ENCODE measurements around the gene SORCS2.

Gene SORCS2

DNA sequence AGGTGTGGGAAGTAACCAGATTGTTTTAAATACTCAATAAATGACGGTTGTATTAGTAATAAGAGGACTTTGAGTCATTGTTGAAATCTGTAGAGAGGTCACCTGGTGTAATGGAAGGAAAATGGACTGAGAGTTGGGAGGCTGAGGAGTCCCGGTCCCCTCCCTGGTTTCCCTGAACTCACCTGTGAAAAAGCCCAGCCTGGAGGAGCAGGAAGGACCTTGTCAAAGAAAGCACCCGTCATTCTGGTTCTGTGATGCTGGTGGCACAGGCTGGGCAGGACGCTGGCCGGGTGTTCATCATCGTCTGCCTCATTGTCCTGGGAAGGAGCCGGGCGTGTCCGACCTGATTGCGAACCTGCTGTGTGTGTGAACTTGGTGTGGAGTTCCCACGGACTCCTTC is 70.8 kb downstream of the SORCS2 start:
- ChIA-PET CTCF (no interaction called here), POLR2A (no interaction called here)
- peaks cover 0 to 32% (median 13%) of the 10 kb centered on the region in 5 experiments for H3K27me3 ChIP-seq (replicated peaks in 2 of 5; ENCODE audit: control insufficient read depth in 4 of 5, insufficient read depth in 5 of 5, low read length in 4 of 5)
- H3K9me3 ChIP-seq (ENCODE audit: control extremely low read depth in 1 of 5, control insufficient read depth in 4 of 5, insufficient read depth in 2 of 5, low read depth in 1 of 5, low read length in 4 of 5) = peaks cover 0 to 5% (median 0%) of the 10 kb centered on the region in 5 experiments
- WGBS (ENCODE audit: insufficient coverage) = 87% methylated on average over 8 of the region's 11 CpGs
- H3K27ac ChIP-seq (ENCODE audit: insufficient read depth in 1 of 2, low read depth in 1 of 2, low read length in 2 of 2, poor library complexity in 1 of 2, severe bottlenecking in 2 of 2) = no peak overlapping the region
- H3K36me3 ChIP-seq (ENCODE audit: control insufficient read depth in 4 of 4, insufficient read depth in 4 of 4, low read length in 3 of 4) = no peaks in the 10 kb centered on the region
- H3K4me3 ChIP-seq (ENCODE audit: control insufficient read depth in 1 of 7, extremely low read depth in 1 of 7, insufficient read depth in 4 of 7, low read depth in 2 of 7, low read length in 6 of 7) = no peak overlapping the region
- no peak for DNase-seq
- no peaks in the 10 kb centered on the region for H3K4me1 ChIP-seq (ENCODE audit: control extremely low read depth in 1 of 4, control insufficient read depth in 4 of 4, insufficient read depth in 4 of 4, low read length in 3 of 4)

DNA sequence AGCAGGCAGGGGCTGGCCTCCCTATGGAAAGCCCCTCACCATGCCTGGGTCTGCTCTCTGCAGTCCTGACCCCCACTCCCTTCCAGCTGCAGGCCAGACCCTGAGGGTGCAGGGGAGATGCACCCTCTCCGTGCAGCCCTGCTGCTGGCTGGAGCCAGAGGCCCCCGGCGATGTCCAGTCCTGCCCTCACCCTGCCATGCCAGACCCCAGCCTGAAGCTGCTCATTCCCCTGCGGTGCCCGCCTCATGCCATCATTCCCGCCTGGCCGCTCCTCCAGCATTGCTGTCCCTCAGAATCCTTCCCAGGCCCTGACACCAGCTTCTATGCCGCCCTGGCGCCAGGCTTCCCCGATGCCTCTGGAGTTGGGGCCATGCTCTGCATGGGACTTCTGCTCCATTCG is 72.4 kb downstream of the SORCS2 start:
- DNase-seq = no peak
- Histone ChIP-seq H3K4me1 (ENCODE audit: control extremely low read depth in 1 of 4, control insufficient read depth in 4 of 4, insufficient read depth in 4 of 4, low read length in 3 of 4) (no peaks in the 10 kb centered on the region), H3K27ac (ENCODE audit: insufficient read depth in 1 of 2, low read depth in 1 of 2, low read length in 2 of 2, poor library complexity in 1 of 2, severe bottlenecking in 2 of 2) (no peak overlapping the region), H3K27me3 (replicated peaks in 2 of 5; ENCODE audit: control insufficient read depth in 4 of 5, insufficient read depth in 5 of 5, low read length in 4 of 5) (peaks cover 0 to 38% (median 15%) of the 10 kb centered on the region in 5 experiments), H3K4me3 (ENCODE audit: control insufficient read depth in 1 of 7, extremely low read depth in 1 of 7, insufficient read depth in 4 of 7, low read depth in 2 of 7, low read length in 6 of 7) (no peak overlapping the region), H3K36me3 (ENCODE audit: control insufficient read depth in 4 of 4, insufficient read depth in 4 of 4, low read length in 3 of 4) (no peaks in the 10 kb centered on the region), H3K9me3 (ENCODE audit: control extremely low read depth in 1 of 5, control insufficient read depth in 4 of 5, insufficient read depth in 2 of 5, low read depth in 1 of 5, low read length in 4 of 5) (peaks cover 0 to 1% (median 0%) of the 10 kb centered on the region in 5 experiments)
- CTCF ChIA-PET = no interaction called here
- 86% methylated on average over 11 of the region's 11 CpGs for WGBS (ENCODE audit: insufficient coverage)
- POLR2A ChIA-PET = no interaction called here

DNA sequence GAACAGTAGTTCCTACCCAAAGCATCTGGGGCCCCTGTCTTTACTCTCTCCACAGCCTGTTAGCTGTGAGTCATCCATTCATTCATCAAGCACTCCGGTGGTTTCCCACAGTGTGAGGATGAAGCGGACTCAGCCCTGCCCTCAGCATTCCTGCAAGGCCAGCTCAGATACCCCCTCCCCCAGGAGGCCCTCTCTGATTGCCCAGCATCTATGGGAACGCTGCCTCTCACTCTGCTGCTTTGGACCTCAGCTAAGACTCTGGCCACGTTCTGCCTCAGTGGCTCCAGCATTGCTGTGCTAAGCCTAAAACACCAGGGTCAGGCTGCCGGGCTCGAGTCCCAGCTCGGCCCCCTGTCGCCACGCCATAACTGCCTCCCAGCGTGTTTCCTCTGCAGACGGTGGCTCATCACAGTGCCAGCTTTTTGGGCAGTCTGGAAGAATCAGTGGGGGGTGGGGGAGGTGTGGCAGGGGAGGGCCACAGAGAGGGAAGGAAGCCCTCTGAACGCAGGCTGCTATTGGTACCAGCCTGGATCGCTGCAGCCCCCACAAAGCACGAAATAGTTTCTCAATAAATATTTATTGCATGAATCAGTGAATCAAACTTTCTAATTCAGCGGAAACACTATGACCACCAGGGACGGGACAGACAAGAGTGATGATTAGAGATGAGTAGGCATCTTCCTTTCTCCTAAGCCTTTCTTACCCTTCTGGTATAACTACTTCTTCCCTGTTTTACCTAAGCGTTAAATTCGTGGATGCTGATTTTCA is 74.4 kb downstream of the SORCS2 start:
- DNase-seq = no peak
- Histone ChIP-seq H3K36me3 (ENCODE audit: control insufficient read depth in 4 of 4, insufficient read depth in 4 of 4, low read length in 3 of 4) (no peaks in the 10 kb centered on the region), H3K27me3 (replicated peaks in 2 of 5; ENCODE audit: control insufficient read depth in 4 of 5, insufficient read depth in 5 of 5, low read length in 4 of 5) (peaks cover 0 to 41% (median 8%) of the 10 kb centered on the region in 5 experiments), H3K4me3 (ENCODE audit: control insufficient read depth in 1 of 7, extremely low read depth in 1 of 7, insufficient read depth in 4 of 7, low read depth in 2 of 7, low read length in 6 of 7) (no peak overlapping the region), H3K9me3 (ENCODE audit: control extremely low read depth in 1 of 5, control insufficient read depth in 4 of 5, insufficient read depth in 2 of 5, low read depth in 1 of 5, low read length in 4 of 5) (peaks cover 0 to 3% (median 0%) of the 10 kb centered on the region in 5 experiments), H3K4me1 (ENCODE audit: control extremely low read depth in 1 of 4, control insufficient read depth in 4 of 4, insufficient read depth in 4 of 4, low read length in 3 of 4) (no peaks in the 10 kb centered on the region), H3K27ac (ENCODE audit: insufficient read depth in 1 of 2, low read depth in 1 of 2, low read length in 2 of 2, poor library complexity in 1 of 2, severe bottlenecking in 2 of 2) (no peak overlapping the region)
- 78% methylated on average over 11 of the region's 18 CpGs for WGBS (ENCODE audit: insufficient coverage)
- CTCF ChIA-PET = no interaction called here
- POLR2A ChIA-PET = no interaction called here

DNA sequence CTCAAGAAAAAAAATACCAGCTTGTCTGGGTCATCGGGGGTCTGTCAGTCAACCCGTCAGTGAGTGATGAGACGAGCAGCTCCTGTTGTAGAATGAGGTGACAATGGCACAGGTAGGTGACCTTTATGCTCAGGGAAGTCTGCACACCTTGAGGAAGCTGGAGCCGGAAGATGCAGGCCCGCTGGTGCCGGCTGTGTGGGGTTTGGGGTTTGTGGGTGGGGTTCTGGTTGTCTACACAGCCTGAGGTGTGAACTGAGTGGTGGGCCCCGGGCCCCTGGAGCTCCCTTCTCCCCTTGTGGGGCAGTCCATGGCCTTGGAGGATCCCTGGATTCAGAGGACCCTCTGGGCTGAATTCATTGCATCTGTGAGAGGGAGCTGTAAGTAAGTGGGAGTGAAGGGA is 75.5 kb downstream of the SORCS2 start:
- H3K27ac ChIP-seq (ENCODE audit: insufficient read depth in 1 of 2, low read depth in 1 of 2, low read length in 2 of 2, poor library complexity in 1 of 2, severe bottlenecking in 2 of 2) = no peak overlapping the region
- no peak overlapping the region for H3K4me3 ChIP-seq (ENCODE audit: control insufficient read depth in 1 of 7, extremely low read depth in 1 of 7, insufficient read depth in 4 of 7, low read depth in 2 of 7, low read length in 6 of 7)
- ChIA-PET CTCF (no interaction called here), POLR2A (no interaction called here)
- no peak for DNase-seq
- H3K36me3 ChIP-seq (ENCODE audit: control insufficient read depth in 4 of 4, insufficient read depth in 4 of 4, low read length in 3 of 4) = no peaks in the 10 kb centered on the region
- H3K27me3 ChIP-seq (replicated peaks in 2 of 5; ENCODE audit: control insufficient read depth in 4 of 5, insufficient read depth in 5 of 5, low read length in 4 of 5) = peaks cover 0 to 46% (median 5%) of the 10 kb centered on the region in 5 experiments
- peaks cover 0 to 3% (median 0%) of the 10 kb centered on the region in 5 experiments for H3K9me3 ChIP-seq (ENCODE audit: control extremely low read depth in 1 of 5, control insufficient read depth in 4 of 5, insufficient read depth in 2 of 5, low read depth in 1 of 5, low read length in 4 of 5)
- WGBS (ENCODE audit: insufficient coverage) = 94% methylated on average over 4 of the region's 7 CpGs
- no peaks in the 10 kb centered on the region for H3K4me1 ChIP-seq (ENCODE audit: control extremely low read depth in 1 of 4, control insufficient read depth in 4 of 4, insufficient read depth in 4 of 4, low read length in 3 of 4)

DNA sequence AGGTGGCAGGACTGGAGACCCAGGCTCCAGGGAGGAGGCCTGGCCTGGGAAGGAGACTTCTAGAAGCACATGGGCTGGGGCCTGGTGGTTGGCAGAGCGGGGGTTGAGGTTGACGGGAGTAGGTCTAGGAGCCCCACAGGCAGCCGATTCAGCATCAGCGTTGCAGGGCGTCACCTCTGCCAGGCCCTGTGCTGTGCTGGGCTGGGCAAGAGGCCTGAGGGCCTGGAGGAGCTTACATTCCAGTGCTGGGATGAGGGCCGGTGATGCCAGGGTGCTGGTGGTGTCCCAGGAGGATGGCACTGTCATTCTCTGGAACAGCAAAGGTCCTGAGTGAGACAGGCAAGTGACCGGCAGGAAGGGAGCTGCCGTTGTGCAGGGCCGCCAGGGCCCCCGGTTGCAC is 76.6 kb downstream of the SORCS2 start:
- 93% methylated on average over 9 of the region's 10 CpGs for WGBS (ENCODE audit: insufficient coverage)
- POLR2A ChIA-PET = no interaction called here
- Histone ChIP-seq H3K4me3 (ENCODE audit: control insufficient read depth in 1 of 7, extremely low read depth in 1 of 7, insufficient read depth in 4 of 7, low read depth in 2 of 7, low read length in 6 of 7) (no peak overlapping the region), H3K4me1 (ENCODE audit: control extremely low read depth in 1 of 4, control insufficient read depth in 4 of 4, insufficient read depth in 4 of 4, low read length in 3 of 4) (no peaks in the 10 kb centered on the region), H3K9me3 (ENCODE audit: control extremely low read depth in 1 of 5, control insufficient read depth in 4 of 5, insufficient read depth in 2 of 5, low read depth in 1 of 5, low read length in 4 of 5) (peaks cover 0 to 3% (median 0%) of the 10 kb centered on the region in 5 experiments), H3K36me3 (ENCODE audit: control insufficient read depth in 4 of 4, insufficient read depth in 4 of 4, low read length in 3 of 4) (no peaks in the 10 kb centered on the region), H3K27me3 (replicated peaks in 2 of 5; ENCODE audit: control insufficient read depth in 4 of 5, insufficient read depth in 5 of 5, low read length in 4 of 5) (peaks cover 0 to 49% (median 7%) of the 10 kb centered on the region in 5 experiments), H3K27ac (ENCODE audit: insufficient read depth in 1 of 2, low read depth in 1 of 2, low read length in 2 of 2, poor library complexity in 1 of 2, severe bottlenecking in 2 of 2) (no peak overlapping the region)
- CTCF ChIA-PET = no interaction called here
- no peak for DNase-seq

DNA sequence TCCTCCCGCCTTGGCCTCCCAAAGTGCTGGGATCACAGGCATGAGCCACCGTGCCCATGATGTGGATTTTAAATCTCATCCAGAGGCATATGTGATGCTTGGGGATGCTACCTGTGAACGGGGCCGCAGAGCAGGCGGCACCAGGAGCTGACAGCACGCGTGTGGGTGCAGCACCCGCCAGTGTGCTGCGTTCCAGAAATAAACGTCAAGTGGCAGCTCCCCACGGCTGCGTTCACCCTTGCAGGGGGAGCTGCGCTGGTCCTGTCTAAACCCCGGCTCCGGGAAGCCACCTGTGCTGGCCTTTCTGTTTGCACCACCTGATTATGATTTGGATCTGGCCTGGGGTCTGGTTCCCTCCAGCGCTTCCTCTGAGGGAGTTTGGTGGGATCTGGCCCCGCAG is 77.8 kb downstream of the SORCS2 start:
- CTCF ChIA-PET = no interaction called here
- WGBS (ENCODE audit: insufficient coverage) = 91% methylated on average over 16 of the region's 17 CpGs

DNA sequence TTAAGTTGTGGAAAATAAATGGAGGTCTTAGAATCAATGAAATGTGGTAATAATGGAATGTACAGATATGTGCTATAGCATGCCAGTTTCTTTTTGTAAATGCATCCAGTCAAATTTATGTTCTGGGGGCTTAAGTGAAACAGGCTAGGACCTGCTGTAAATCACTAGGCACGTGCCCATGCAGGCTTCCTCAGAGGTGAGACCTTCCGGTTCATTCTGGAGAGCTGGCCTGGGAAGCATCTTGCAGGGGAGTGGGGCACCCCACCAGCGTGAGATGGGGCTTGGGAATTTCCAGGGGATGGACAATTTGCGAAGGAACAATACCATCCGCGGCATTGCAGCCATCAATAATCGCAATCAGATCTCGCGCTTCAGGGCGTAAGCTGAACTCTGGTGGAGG is 80.1 kb downstream of the SORCS2 start:
- Histone ChIP-seq H3K27ac (ENCODE audit: insufficient read depth in 1 of 2, low read depth in 1 of 2, low read length in 2 of 2, poor library complexity in 1 of 2, severe bottlenecking in 2 of 2) (no peak overlapping the region), H3K4me3 (ENCODE audit: control insufficient read depth in 1 of 7, extremely low read depth in 1 of 7, insufficient read depth in 4 of 7, low read depth in 2 of 7, low read length in 6 of 7) (no peak overlapping the region), H3K9me3 (ENCODE audit: control extremely low read depth in 1 of 5, control insufficient read depth in 4 of 5, insufficient read depth in 2 of 5, low read depth in 1 of 5, low read length in 4 of 5) (peaks cover 0 to 3% (median 0%) of the 10 kb centered on the region in 5 experiments), H3K4me1 (ENCODE audit: control extremely low read depth in 1 of 4, control insufficient read depth in 4 of 4, insufficient read depth in 4 of 4, low read length in 3 of 4) (no peaks in the 10 kb centered on the region), H3K27me3 (replicated peaks in 2 of 5; ENCODE audit: control insufficient read depth in 4 of 5, insufficient read depth in 5 of 5, low read length in 4 of 5) (peaks cover 0 to 51% (median 7%) of the 10 kb centered on the region in 5 experiments), H3K36me3 (ENCODE audit: control insufficient read depth in 4 of 4, insufficient read depth in 4 of 4, low read length in 3 of 4) (no peaks in the 10 kb centered on the region)
- no peak for DNase-seq
- ChIA-PET CTCF (no interaction called here), POLR2A (no interaction called here)
- 77% methylated on average over 9 of the region's 10 CpGs for WGBS (ENCODE audit: insufficient coverage)

More for the DNA sequence above, 77.8 kb downstream of the SORCS2 start:
- Histone ChIP-seq H3K9me3 (ENCODE audit: control extremely low read depth in 1 of 5, control insufficient read depth in 4 of 5, insufficient read depth in 2 of 5, low read depth in 1 of 5, low read length in 4 of 5) (peaks cover 0 to 3% (median 0%) of the 10 kb centered on the region in 5 experiments), H3K27ac (ENCODE audit: insufficient read depth in 1 of 2, low read depth in 1 of 2, low read length in 2 of 2, poor library complexity in 1 of 2, severe bottlenecking in 2 of 2) (no peak overlapping the region), H3K36me3 (ENCODE audit: control insufficient read depth in 4 of 4, insufficient read depth in 4 of 4, low read length in 3 of 4) (no peaks in the 10 kb centered on the region), H3K4me3 (ENCODE audit: control insufficient read depth in 1 of 7, extremely low read depth in 1 of 7, insufficient read depth in 4 of 7, low read depth in 2 of 7, low read length in 6 of 7) (no peak overlapping the region), H3K4me1 (ENCODE audit: control extremely low read depth in 1 of 4, control insufficient read depth in 4 of 4, insufficient read depth in 4 of 4, low read length in 3 of 4) (no peaks in the 10 kb centered on the region), H3K27me3 (replicated peaks in 2 of 5; ENCODE audit: control insufficient read depth in 4 of 5, insufficient read depth in 5 of 5, low read length in 4 of 5) (peaks cover 0 to 49% (median 7%) of the 10 kb centered on the region in 5 experiments)
- no peak for DNase-seq
- POLR2A ChIA-PET = no interaction called here

All from common myeloid progenitor, CD34-positive (primary cell).